ENCODE results near the gene NUDT21. TPM values are rescaled to one million over a fixed set of nuclear protein-coding genes. Genes with fewer than 3 reads are reported as not detected.

NUDT21 gene
- total and polyA plus RNA-seq, 11 donors: 10.9 to 74.3 (median 61.7) TPM

DNA sequence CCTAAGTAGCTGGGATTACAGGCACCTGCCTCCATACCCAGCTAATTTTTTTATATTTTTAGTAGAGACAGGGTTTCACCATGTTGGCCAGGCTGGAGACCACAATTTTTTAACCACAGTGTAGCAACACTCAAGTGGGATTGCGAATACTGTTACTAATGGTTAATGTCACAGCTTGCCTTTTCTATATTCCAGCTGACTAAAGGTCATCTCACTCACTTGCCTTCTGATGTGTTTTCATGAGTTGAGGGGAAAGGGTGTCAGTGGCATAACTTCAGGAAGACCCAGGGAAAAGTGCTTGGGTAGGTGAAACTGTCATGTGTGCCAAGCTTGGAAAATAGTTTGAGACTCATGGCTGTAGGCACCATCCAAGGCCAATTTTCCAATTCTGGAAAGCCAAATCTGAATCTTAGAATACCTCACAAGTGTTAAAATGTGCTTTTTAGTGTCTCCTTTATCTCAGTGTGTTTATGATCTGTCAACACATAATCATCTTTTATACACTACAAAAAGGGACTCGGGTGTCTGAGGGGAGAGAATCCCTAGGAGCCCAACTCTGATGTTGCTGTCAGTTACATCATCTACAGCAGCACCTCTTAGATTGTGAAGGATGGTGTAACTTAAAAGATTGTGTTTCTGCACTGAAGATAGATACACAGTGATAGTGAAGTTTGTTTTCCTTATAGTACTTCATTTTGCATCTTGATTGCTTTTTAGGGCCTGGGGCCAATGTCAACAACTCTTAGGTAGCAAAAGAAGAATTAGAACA lies 27.3 kb upstream of the NUDT21 start:
- 80 to 89% (median 83%) methylated on average over 2 of the region's 2 CpGs for WGBS, 4 donors
- H3K27me3 ChIP-seq: no peaks in the 10 kb centered on the region
- DNase-seq (no peak), ATAC-seq (no peak)
- intact Hi-C loops (cut with DNase I): no loop called here
- no peak overlapping the region for H3K27ac ChIP-seq
- H3K9me3 ChIP-seq: no peaks in the 10 kb centered on the region
- TF ChIP-seq, protein P1, sequence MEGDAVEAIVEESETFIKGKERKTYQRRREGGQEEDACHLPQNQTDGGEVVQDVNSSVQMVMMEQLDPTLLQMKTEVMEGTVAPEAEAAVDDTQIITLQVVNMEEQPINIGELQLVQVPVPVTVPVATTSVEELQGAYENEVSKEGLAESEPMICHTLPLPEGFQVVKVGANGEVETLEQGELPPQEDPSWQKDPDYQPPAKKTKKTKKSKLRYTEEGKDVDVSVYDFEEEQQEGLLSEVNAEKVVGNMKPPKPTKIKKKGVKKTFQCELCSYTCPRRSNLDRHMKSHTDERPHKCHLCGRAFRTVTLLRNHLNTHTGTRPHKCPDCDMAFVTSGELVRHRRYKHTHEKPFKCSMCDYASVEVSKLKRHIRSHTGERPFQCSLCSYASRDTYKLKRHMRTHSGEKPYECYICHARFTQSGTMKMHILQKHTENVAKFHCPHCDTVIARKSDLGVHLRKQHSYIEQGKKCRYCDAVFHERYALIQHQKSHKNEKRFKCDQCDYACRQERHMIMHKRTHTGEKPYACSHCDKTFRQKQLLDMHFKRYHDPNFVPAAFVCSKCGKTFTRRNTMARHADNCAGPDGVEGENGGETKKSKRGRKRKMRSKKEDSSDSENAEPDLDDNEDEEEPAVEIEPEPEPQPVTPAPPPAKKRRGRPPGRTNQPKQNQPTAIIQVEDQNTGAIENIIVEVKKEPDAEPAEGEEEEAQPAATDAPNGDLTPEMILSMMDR (IDR thresholded peaks at IDR 0.05): no peak
- no peak for TF ChIP-seq POLR2A (IDR thresholded peaks at IDR 0.05)
- H3K4me1 ChIP-seq: peaks cover 0 to 6% (median 0%) of the 10 kb centered on the region in 12 donors
- H3K36me3 ChIP-seq: peaks cover 0 to 100% (median 93%) of the 10 kb centered on the region in 9 donors
- no peak overlapping the region for H3K4me3 ChIP-seq

DNA sequence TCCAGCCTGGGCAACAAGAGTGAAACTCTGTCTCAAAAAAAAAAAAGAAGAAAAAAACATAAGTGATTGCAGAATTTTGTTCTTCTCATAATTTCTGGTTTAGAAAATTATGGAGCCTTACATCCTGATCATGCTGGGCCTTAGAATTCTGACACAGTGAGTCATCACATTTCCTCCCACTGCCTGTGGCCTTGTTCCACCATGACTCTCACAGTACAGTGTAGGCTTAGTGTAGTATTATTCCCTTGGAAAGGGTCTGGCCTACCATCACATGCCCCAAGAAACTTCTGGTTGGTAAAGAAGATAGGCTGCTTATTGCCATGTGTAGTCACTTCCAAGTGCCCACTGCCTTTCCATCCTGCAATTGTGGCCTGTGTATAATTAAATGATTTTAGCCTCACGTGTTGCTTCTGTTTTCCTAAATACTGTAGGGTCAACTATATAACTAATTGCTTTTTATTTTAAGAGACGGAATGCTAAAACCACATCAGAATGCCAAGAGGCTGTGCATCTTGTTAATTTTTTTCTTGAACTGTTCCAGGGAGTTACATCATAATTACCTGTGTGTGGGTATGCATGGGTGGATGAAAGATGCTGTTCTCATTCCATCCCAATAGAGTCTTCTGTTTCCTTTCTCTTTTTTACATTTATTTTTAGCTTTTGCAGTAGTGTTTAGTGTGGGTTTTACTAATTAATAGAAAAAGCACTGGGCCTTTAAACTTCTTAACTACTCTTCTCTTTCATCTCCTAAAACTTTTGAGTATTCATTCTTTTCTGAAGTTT lies 26.2 kb upstream of the NUDT21 start:
- Histone ChIP-seq H3K27me3 (no peaks in the 10 kb centered on the region), H3K36me3 (peaks cover 0 to 100% (median 95%) of the 10 kb centered on the region in 9 donors), H3K9me3 (no peaks in the 10 kb centered on the region), H3K4me3 (no peak overlapping the region), H3K27ac (no peak overlapping the region), H3K4me1 (peaks cover 0 to 6% (median 0%) of the 10 kb centered on the region in 12 donors)
- TF ChIP-seq, protein P1 (IDR thresholded peaks at IDR 0.05): no peak
- no peak for TF ChIP-seq POLR2A (IDR thresholded peaks at IDR 0.05)
- 93 to 97% (median 95%) methylated on average over 2 of the region's 2 CpGs for WGBS, 4 donors
- DNase-seq (no peak), ATAC-seq (peak in 3 of 4 donors; percentile 61 to 90 (median 71))
- intact Hi-C loops (cut with DNase I): no loop called here

DNA sequence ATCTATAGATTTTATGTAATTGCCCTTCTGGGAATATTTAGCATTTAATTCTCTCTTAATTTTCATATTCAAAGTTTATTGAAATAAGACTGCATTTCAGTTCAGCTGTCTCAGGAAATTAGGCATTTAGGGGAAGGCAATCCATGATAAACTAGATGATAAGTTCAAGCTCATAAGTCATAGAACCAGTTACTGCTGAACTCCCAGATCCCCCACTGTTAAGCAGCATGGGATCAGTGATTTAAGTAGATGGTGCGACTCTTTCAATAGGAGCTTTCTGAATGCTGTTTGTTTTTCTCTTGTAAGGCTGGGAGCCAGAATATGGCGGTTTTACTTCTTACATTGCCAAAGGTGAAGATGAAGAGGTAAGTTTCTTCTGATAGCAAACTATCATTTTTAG lies 24.1 kb upstream of the NUDT21 start:
- DNase-seq (no peak), ATAC-seq (no peak)
- no peak overlapping the region for H3K4me3 ChIP-seq
- no peaks in the 10 kb centered on the region for H3K27me3 ChIP-seq
- intact Hi-C loops (cut with DNase I): no loop called here
- TF ChIP-seq, protein P1 (IDR thresholded peaks at IDR 0.05): no peak
- TF ChIP-seq POLR2A (IDR thresholded peaks at IDR 0.05): no peak
- peaks cover 0 to 100% (median 97%) of the 10 kb centered on the region in 9 donors for H3K36me3 ChIP-seq
- no peak overlapping the region for H3K27ac ChIP-seq
- H3K4me1 ChIP-seq: peaks cover 0 to 6% (median 0%) of the 10 kb centered on the region in 12 donors
- WGBS, 4 donors: 89 to 93% (median 89%) methylated on average over 2 of the region's 2 CpGs
- H3K9me3 ChIP-seq: no peaks in the 10 kb centered on the region

DNA sequence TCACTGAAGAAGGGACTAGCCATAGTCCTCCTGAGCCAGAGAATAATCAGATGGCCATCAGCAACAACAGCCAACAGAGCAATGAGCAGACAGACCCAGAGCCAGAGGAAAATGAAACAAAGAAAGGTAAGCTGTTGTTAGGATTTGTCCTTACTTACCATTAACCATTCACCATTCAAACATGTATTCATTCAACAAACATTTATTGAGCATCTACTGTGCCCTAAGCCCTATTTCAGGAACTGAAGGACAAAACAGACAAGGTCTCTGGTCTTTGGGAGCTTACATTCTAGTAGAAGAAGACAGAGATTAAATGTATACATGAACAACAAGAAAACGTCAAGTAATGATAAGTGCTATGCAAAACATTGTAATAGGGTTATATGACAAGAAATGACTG lies 19.5 kb upstream of the NUDT21 start:
- WGBS, 4 donors: 89 to 91% (median 91%) methylated on average over 1 of the region's 1 CpG
- H3K27ac ChIP-seq: no peak overlapping the region
- DNase-seq (no peak), ATAC-seq (no peak)
- H3K27me3 ChIP-seq: no peaks in the 10 kb centered on the region
- intact Hi-C loops (cut with DNase I): no loop called here
- no peak for TF ChIP-seq POLR2A (IDR thresholded peaks at IDR 0.05)
- TF ChIP-seq, protein P1 (IDR thresholded peaks at IDR 0.05): no peak
- peaks cover 4 to 100% (median 100%) of the 10 kb centered on the region in 9 donors for H3K36me3 ChIP-seq
- H3K4me1 ChIP-seq: no peaks in the 10 kb centered on the region
- H3K9me3 ChIP-seq: no peaks in the 10 kb centered on the region
- H3K4me3 ChIP-seq: no peak overlapping the region
